ENCODE measurements around the gene EYA4. TPM values are rescaled to one million over a fixed set of nuclear protein-coding genes. Genes with fewer than 3 reads are reported as not detected.

The EYA4 gene
- total and polyA plus RNA-seq, 3 donors from 2014 or later, result 8.1 to 11.3 (median 10.7) TPM

DNA sequence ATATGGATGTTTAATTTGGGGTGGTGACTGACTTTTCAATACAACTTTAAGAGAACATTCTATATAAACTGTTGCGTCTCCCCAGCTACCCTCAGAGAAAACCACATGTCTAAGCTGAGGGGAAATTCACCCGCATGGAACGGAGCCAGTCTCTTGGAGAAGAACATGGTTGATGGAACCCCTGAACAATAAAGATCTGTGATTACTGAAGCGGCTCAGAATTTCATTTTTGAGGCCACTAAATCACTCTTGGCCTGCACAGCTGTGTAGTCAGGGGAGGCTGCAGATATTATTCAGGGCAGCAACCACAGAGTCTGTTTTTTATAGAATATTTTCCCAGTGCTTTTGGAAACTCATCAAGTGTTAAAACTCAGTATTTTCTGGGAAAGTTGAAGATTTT, 73.8 kb downstream of the EYA4 start:
- intact Hi-C loops (cut with DNase I; ENCODE audit: low total_unique reads), result no loop called here
- no peaks in the 10 kb centered on the region for H3K27me3 ChIP-seq
- H3K36me3 ChIP-seq (ENCODE audit: low read depth, missing control alignments), result no peaks in the 10 kb centered on the region
- H3K4me1 ChIP-seq, result no peaks in the 10 kb centered on the region
- H3K9me3 ChIP-seq, result no peaks in the 10 kb centered on the region
- no peak for TF ChIP-seq POLR2A (IDR thresholded peaks at IDR 0.05)
- TF ChIP-seq, protein P1, sequence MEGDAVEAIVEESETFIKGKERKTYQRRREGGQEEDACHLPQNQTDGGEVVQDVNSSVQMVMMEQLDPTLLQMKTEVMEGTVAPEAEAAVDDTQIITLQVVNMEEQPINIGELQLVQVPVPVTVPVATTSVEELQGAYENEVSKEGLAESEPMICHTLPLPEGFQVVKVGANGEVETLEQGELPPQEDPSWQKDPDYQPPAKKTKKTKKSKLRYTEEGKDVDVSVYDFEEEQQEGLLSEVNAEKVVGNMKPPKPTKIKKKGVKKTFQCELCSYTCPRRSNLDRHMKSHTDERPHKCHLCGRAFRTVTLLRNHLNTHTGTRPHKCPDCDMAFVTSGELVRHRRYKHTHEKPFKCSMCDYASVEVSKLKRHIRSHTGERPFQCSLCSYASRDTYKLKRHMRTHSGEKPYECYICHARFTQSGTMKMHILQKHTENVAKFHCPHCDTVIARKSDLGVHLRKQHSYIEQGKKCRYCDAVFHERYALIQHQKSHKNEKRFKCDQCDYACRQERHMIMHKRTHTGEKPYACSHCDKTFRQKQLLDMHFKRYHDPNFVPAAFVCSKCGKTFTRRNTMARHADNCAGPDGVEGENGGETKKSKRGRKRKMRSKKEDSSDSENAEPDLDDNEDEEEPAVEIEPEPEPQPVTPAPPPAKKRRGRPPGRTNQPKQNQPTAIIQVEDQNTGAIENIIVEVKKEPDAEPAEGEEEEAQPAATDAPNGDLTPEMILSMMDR (IDR thresholded peaks at IDR 0.05), result no peak
- no peak for DNase-seq
- no peak overlapping the region for H3K4me3 ChIP-seq
- H3K27ac ChIP-seq, result no peak overlapping the region
- WGBS, 2 donors, result 86 to 95% methylated on average over 4 of the region's 4 CpGs

DNA sequence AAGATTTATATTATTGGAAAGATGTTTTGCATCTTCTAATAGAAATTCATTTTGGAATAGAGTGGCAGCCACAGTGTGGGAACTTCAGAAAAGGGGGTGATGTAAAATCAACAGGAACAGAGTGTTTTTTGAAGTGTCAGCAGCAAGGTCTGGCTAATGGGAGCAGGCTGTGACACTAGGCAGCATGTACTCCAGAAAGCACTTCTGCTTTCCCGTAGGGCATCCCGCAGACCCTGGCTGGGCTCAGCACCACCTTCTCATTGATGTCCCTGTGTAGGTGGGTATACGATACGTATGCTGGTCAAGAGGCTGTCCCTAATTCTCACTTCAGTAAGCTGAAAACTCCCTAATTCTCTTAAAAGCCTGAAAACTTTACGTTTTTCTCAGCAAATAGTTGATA, 74.7 kb downstream of the EYA4 start:
- no peaks in the 10 kb centered on the region for H3K9me3 ChIP-seq
- H3K4me3 ChIP-seq, result no peak overlapping the region
- TF ChIP-seq POLR2A (IDR thresholded peaks at IDR 0.05), result no peak
- TF ChIP-seq, protein P1 (IDR thresholded peaks at IDR 0.05), result no peak
- DNase-seq, result no peak
- no peaks in the 10 kb centered on the region for H3K4me1 ChIP-seq
- intact Hi-C loops (cut with DNase I; ENCODE audit: low total_unique reads), result no loop called here
- no peak overlapping the region for H3K27ac ChIP-seq
- H3K27me3 ChIP-seq, result no peaks in the 10 kb centered on the region
- no peaks in the 10 kb centered on the region for H3K36me3 ChIP-seq (ENCODE audit: low read depth, missing control alignments)
- WGBS, 2 donors, result 55 to 75% methylated on average over 5 of the region's 5 CpGs

DNA sequence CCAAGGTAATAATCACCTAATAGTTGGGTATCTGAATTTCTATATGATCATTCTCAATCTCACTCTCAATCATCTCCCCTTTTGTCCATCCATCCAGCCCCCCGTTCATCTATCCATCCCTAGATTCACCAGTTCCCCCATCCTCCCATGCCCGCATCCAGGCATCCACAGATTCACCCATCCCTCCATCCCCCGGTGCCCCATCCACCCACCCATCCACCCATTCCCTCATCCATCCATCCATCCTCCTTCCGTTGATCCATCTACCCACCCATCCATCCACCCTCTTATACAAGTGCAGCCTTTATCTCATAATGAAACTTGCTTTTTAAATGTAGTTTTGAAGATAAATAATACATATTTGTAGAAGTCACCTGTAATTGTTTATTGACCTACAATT, 76.5 kb downstream of the EYA4 start:
- intact Hi-C loops (cut with DNase I; ENCODE audit: low total_unique reads), result no loop called here
- DNase-seq, result no peak
- H3K9me3 ChIP-seq, result no peaks in the 10 kb centered on the region
- H3K36me3 ChIP-seq (ENCODE audit: low read depth, missing control alignments), result no peaks in the 10 kb centered on the region
- no peaks in the 10 kb centered on the region for H3K4me1 ChIP-seq
- H3K27me3 ChIP-seq, result no peaks in the 10 kb centered on the region
- TF ChIP-seq, protein P1 (IDR thresholded peaks at IDR 0.05), result no peak
- no peak for TF ChIP-seq POLR2A (IDR thresholded peaks at IDR 0.05)
- no peak overlapping the region for H3K27ac ChIP-seq
- 88 to 93% methylated on average over 4 of the region's 4 CpGs for WGBS, 2 donors
- H3K4me3 ChIP-seq, result no peak overlapping the region

DNA sequence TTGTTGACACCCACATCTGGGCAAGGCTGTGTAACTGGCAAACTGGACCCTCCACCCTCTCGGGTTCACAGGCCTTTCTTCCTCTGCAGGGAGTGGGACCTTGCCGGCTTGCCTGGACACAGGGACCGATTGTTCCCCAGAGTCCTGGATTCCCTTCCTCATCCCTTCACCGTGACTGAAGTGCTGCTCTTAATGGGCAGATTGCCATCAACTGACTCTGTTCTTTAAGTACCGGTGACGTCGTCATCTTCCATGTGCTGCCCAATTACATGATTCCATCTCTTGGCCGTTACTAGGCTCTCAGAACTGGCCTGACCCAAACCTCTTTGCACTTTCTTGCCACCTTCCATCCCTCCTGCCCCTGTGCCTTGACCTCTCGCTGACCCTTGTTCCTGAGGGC, 85.4 kb downstream of the EYA4 start:
- DNase-seq, result no peak
- Histone ChIP-seq H3K27me3 (no peaks in the 10 kb centered on the region), H3K4me3 (no peak overlapping the region), H3K9me3 (no peaks in the 10 kb centered on the region), H3K27ac (no peak overlapping the region), H3K4me1 (no peaks in the 10 kb centered on the region), H3K36me3 (ENCODE audit: low read depth, missing control alignments) (no peaks in the 10 kb centered on the region)
- 82 to 87% methylated on average over 9 of the region's 9 CpGs for WGBS, 2 donors
- intact Hi-C loops (cut with DNase I; ENCODE audit: low total_unique reads), result no loop called here
- TF ChIP-seq, protein P1 (IDR thresholded peaks at IDR 0.05), result no peak
- TF ChIP-seq POLR2A (IDR thresholded peaks at IDR 0.05), result no peak

DNA sequence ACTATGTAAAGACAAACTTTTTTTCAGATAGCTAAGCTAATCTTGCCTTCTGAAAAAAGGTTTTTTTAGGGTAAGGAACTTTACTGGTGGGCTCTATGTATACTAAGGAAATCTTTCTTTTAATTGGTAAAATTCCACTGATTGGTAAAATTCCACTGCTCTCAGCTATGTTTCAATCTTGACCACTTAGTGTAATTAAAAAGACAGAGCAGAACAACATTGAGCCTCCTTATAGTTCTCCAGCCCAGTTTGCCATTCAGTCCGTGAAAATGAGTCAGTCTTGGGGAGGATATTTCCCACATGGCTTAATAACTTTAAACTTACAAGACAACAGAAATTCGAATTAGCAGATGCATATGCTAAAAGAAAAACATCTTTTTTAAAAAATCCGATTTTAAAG, 92.7 kb downstream of the EYA4 start:
- TF ChIP-seq, protein P1 (IDR thresholded peaks at IDR 0.05), result no peak
- TF ChIP-seq POLR2A (IDR thresholded peaks at IDR 0.05), result no peak
- no peak for DNase-seq
- no peaks in the 10 kb centered on the region for H3K36me3 ChIP-seq (ENCODE audit: low read depth, missing control alignments)
- H3K27ac ChIP-seq, result no peak overlapping the region
- H3K9me3 ChIP-seq, result no peaks in the 10 kb centered on the region
- intact Hi-C loops (cut with DNase I; ENCODE audit: low total_unique reads), result no loop called here
- H3K27me3 ChIP-seq, result no peaks in the 10 kb centered on the region
- WGBS, 2 donors, result 82 to 85% methylated on average over 3 of the region's 3 CpGs
- H3K4me1 ChIP-seq, result no peaks in the 10 kb centered on the region
- no peak overlapping the region for H3K4me3 ChIP-seq
